HepG2 (cell line): ENCODE measurements around the gene MAPK8IP3. TPM values are rescaled to one million over a fixed set of nuclear protein-coding genes. Genes with fewer than 3 reads are reported as not detected.

Experiments
- ATAC-seq: fragments of 200-7000 bp; cut with Tn5 transposase; 3 replicates; pipeline ENCODE4 v1.9.1; 2020; ENCODE audit warnings: mild to moderate bottlenecking, moderate library complexity
- BruUV-seq: library from RNA; stranded (reverse); fragments of 400-500 nt; replicated peaks from 2 replicates; lab custom pipeline; 2021; lab: Mats Ljungman, UMichigan
- CTCF ChIA-PET: fragments of 300-600 bp; formaldehyde crosslinking; extraction: SDS; loops from one replicate; lab custom pipeline; 2021; ENCODE audit warnings: low total read pairs, inconsistent platforms, low intra/inter-chr PET ratio; lab: Yijun Ruan, JAX
- POLR2A ChIA-PET: fragments of 350-600 bp; sonication (Branson Sonifier 250); formaldehyde crosslinking; loops from one replicate; lab custom pipeline; 2020; ENCODE audit warnings: antibody characterized with exemption, inconsistent platforms; lab: Yijun Ruan, JAX
- DNase-seq: peaks from one replicate; pipeline ENCODE4 v3.0.0-alpha.2; 2015; ENCODE audit warnings: low spot score
- FAIRE-seq: peaks from 3 replicates; lab custom pipeline; 2011; peaks lifted over from hg19 to GRCh38; lab: Jason Lieb, UNC
- H2AFZ ChIP-seq: one replicate; pipeline ENCODE4 v1.6.1; 2011; ENCODE audit warnings: low read length, inconsistent platforms
- H3K27ac ChIP-seq: fragments of 300-600 bp; 3 replicates; pipeline ENCODE4 v1.8.0; 2011; ENCODE audit warnings: mixed run types, mild to moderate bottlenecking, mixed read lengths, low read length, inconsistent platforms; ENCODE audit not compliant: insufficient read depth; ENCODE audit errors: extremely low read length
- H3K27me3 ChIP-seq, 2 experiments: fragments of 200-600 bp in 1 of 2; 2 replicates in 1 of 2; 3 replicates in 1 of 2; pipeline versions ENCODE4 v1.6.0 to v1.8.0; 2011; ENCODE audit warnings: low read length in 2 of 2, mild to moderate bottlenecking in 2 of 2, moderate library complexity in 2 of 2, inconsistent platforms in 1 of 2; ENCODE audit not compliant: insufficient read depth in 2 of 2, control insufficient read depth in 1 of 2
- H3K36me3 ChIP-seq, 2 experiments: fragments of 200-600 bp in 1 of 2; replicated peaks in 1 of 2; 2 replicates in 1 of 2; 3 replicates in 1 of 2; pipeline versions ENCODE4 v1.5.1 to v1.8.0; 2011; ENCODE audit warnings: low read length in 2 of 2, inconsistent platforms in 1 of 2; ENCODE audit not compliant: insufficient read depth in 2 of 2, control insufficient read depth in 1 of 2
- H3K4me1 ChIP-seq: 2 replicates; pipeline ENCODE4 v1.5.1; 2012; ENCODE audit warnings: low read length, inconsistent platforms; ENCODE audit not compliant: insufficient read depth
- H3K4me2 ChIP-seq: 2 replicates; pipeline ENCODE4 v1.6.0; 2011; ENCODE audit warnings: low read depth, low read length, inconsistent platforms
- H3K4me3 ChIP-seq, 3 experiments: fragments of 200-600 bp in 1 of 3; sonication (generic), shearing (Covaris generic) in 1 of 3; replicated peaks in 1 of 3; 2 replicates each; pipeline ENCODE4 v1.5.1; 2011 to 2016; ENCODE audit warnings: low read length in 3 of 3, inconsistent platforms in 2 of 3, low read depth in 2 of 3, mild to moderate bottlenecking in 2 of 3, control low read depth in 1 of 3, mixed read lengths in 1 of 3; ENCODE audit not compliant: insufficient read depth in 1 of 3
- H3K79me2 ChIP-seq: one replicate; pipeline ENCODE4 v1.6.1; 2011; ENCODE audit warnings: low read length, inconsistent platforms; ENCODE audit not compliant: insufficient read depth
- H3K9ac ChIP-seq: 2 replicates; pipeline ENCODE4 v1.6.0; 2011; ENCODE audit warnings: mild to moderate bottlenecking, low read depth, low read length, inconsistent platforms; ENCODE audit not compliant: insufficient read depth
- H3K9me3 ChIP-seq: 2 replicates; pipeline ENCODE4 v1.5.1; 2012; ENCODE audit warnings: mild to moderate bottlenecking, low read length
- H4K20me1 ChIP-seq: 2 replicates; pipeline ENCODE4 v1.6.0; 2011; ENCODE audit warnings: inconsistent platforms, mild to moderate bottlenecking, low read length, moderate library complexity; ENCODE audit not compliant: insufficient read depth
- ASH2L ChIP-seq: fragments of 300-600, 200-600 bp; sonication (generic); IDR thresholded peaks from 2 replicates; pipeline ENCODE4 v1.7.0; 2017; ENCODE audit warnings: low read depth, mild to moderate bottlenecking, moderate library complexity, mixed read lengths, low read length; ENCODE audit not compliant: insufficient read length
- ERF ChIP-seq: IDR thresholded peaks from 2 replicates; pipeline ENCODE4 v1.6.1; 2018; ENCODE audit warnings: missing biosample characterization, missing genetic modification reagents
- FOSL2 ChIP-seq: sonication (generic); formaldehyde crosslinking; IDR thresholded peaks from 2 replicates; pipeline ENCODE4 v1.4.0; 2020; ENCODE audit warnings: missing genetic modification reagents
- REST ChIP-seq, 2 experiments: IDR thresholded peaks; 2 replicates each; pipeline ENCODE4 v1.6.1; 2011 to 2012; ENCODE audit warnings: low read length in 2 of 2, borderline replicate concordance in 1 of 2, low read depth in 1 of 2, mild to moderate bottlenecking in 1 of 2, moderate library complexity in 1 of 2
- TEF ChIP-seq: sonication (generic); formaldehyde crosslinking; IDR thresholded peaks from 2 replicates; pipeline ENCODE4 v1.5.0; 2020; ENCODE audit warnings: missing genetic modification reagents
- XRCC5 ChIP-seq: fragments of 200-400 bp; formaldehyde crosslinking; optimal IDR thresholded peaks from 2 replicates; pipeline ENCODE3; 2017; ENCODE audit warnings: mild to moderate bottlenecking, low read length
- ZNF10 ChIP-seq: sonication (generic); formaldehyde crosslinking; IDR thresholded peaks from 2 replicates; pipeline ENCODE4 v1.4.0; 2020; ENCODE audit warnings: mild to moderate bottlenecking, low read depth, missing genetic modification reagents, borderline replicate concordance
- ZNF12 ChIP-seq: sonication (generic); formaldehyde crosslinking; IDR thresholded peaks from 2 replicates; pipeline ENCODE4 v1.5.0; 2020; ENCODE audit warnings: missing genetic modification reagents
- WGBS: methylation state at CpG from one replicate; pipeline ENCODE4 v1.1.6; 2017; ENCODE audit warnings: low lambda C conversion rate; 5-methylcytosine and 5-hydroxymethylcytosine counted together
- in situ Hi-C: cut with HindIII; loops from 2 replicates; pipeline ENCODE4 v1.10.0; 2017; ENCODE audit warnings: low pct_unique_long_range_greater_than_20kb; ENCODE audit not compliant: extremely low pct_ligation_motif_present
- intact Hi-C: fragments of 100-400 bp; cut with micrococcal nuclease; formaldehyde crosslinking; loops from one replicate; pipeline ENCODE4 v1.10.0; 2022; ENCODE audit not compliant: unreplicated experiment
- polyA plus RNA-seq, 8 experiments: library from polyadenylated mRNA; depleted of rRNA in 3 of 8; stranded (reverse) in 7 of 8; unstranded in 1 of 8; fragments of >200 nt; fragmentation: Illumina TruSeq in 4 of 8; extraction: Trizol in 4 of 8; gene quantifications; 2 replicates each; pipeline versions ENCODE4 v1.2.1 to v1.2.3, GENCODE V29; 2011 to 2016; ENCODE audit warnings: low read depth in 4 of 8, missing spikeins in 1 of 8, mixed read lengths in 1 of 8; ENCODE audit not compliant: insufficient read depth in 1 of 8
- total RNA-seq, 5 experiments: library from RNA; depleted of rRNA; stranded (reverse); fragments of >200 nt; fragmentation: Illumina TruSeq; extraction: Trizol; gene quantifications; 2 replicates each; pipeline ENCODE4 v1.2.3, GENCODE V29; 2016; ENCODE audit warnings: low read depth in 1 of 5
- TF ChIP-seq, protein P1 (sequence below): sonication (generic); formaldehyde crosslinking; IDR thresholded peaks from 2 replicates; pipeline ENCODE4 v1.4.0; 2020; ENCODE audit warnings: missing genetic modification reagents
- TF ChIP-seq, protein P2 (sequence below): IDR thresholded peaks from 2 replicates; pipeline ENCODE4 v1.6.1; 2016

The MAPK8IP3 gene
- total and polyA plus RNA-seq, 2 of the 13 experiments (the other 11 are each of a cell fraction or from before 2014, with no cell fraction given) = 25.1 to 41.7 TPM

DNA sequence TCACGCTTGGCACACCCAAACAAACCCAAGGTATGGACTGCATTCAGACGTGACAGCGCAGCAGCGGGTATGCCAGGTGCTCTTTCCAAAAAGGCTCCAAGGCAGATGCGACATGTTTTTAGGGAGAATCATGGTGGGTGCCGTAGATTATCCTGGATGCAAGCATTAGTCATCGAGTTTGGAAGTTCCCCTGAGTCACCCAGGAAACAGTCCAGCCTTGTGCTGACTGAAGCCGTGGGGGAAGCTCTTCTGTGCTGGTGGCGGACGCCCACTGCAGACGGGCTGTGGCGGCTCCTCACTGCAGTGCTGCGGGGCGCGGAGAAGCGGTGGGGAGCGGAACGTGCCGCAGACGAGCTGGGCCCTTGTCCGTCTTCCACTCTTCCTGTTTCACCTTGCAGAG lies 14.0 kb upstream of the MAPK8IP3 start (continued):
- no peak for TF ChIP-seq XRCC5
- TF ChIP-seq, protein P1, sequence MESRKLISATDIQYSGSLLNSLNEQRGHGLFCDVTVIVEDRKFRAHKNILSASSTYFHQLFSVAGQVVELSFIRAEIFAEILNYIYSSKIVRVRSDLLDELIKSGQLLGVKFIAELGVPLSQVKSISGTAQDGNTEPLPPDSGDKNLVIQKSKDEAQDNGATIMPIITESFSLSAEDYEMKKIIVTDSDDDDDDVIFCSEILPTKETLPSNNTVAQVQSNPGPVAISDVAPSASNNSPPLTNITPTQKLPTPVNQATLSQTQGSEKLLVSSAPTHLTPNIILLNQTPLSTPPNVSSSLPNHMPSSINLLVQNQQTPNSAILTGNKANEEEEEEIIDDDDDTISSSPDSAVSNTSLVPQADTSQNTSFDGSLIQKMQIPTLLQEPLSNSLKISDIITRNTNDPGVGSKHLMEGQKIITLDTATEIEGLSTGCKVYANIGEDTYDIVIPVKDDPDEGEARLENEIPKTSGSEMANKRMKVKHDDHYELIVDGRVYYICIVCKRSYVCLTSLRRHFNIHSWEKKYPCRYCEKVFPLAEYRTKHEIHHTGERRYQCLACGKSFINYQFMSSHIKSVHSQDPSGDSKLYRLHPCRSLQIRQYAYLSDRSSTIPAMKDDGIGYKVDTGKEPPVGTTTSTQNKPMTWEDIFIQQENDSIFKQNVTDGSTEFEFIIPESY (CRISPR knock-in tag) = peak; percentile 97

- peaks cover 5% of the 10 kb centered on the region for H3K79me2 ChIP-seq
- H3K27me3 ChIP-seq = no peaks in the 10 kb centered on the region
- ATAC-seq (no peak), FAIRE-seq (no peak), DNase-seq (no peak)
- H3K4me1 ChIP-seq = no peaks in the 10 kb centered on the region
- no peaks in the 10 kb centered on the region for H3K9me3 ChIP-seq
- peak; percentile 37; the same call in 1 of the 2 replicates for TF ChIP-seq FOSL2 (CRISPR knock-in tag)
- TF ChIP-seq, protein P2, sequence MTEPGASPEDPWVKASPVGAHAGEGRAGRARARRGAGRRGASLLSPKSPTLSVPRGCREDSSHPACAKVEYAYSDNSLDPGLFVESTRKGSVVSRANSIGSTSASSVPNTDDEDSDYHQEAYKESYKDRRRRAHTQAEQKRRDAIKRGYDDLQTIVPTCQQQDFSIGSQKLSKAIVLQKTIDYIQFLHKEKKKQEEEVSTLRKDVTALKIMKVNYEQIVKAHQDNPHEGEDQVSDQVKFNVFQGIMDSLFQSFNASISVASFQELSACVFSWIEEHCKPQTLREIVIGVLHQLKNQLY = no peak
- no peak for TF ChIP-seq ZNF12 (CRISPR knock-in tag)
- TF ChIP-seq ZNF10 = no peak
- no peak for TF ChIP-seq ERF (CRISPR knock-in tag)
- TF ChIP-seq TEF (CRISPR knock-in tag) = no peak
- TF ChIP-seq ASH2L = no peak
- TF ChIP-seq REST (IDR thresholded peaks at IDR 0.05; ENCODE audit: borderline replicate concordance in 1 of 2, low read depth in 1 of 2, low read length in 2 of 2) = no peak
- H3K36me3 ChIP-seq = peaks cover 39 to 86% of the 10 kb centered on the region in 2 experiments
- 96% methylated on average over 5 of the region's 5 CpGs for WGBS
- no peaks in the 10 kb centered on the region for H4K20me1 ChIP-seq
- ChIA-PET POLR2A (no interaction called here), CTCF (no interaction called here)
- no peak overlapping the region for H3K27ac ChIP-seq
- no peak overlapping the region for H3K4me3 ChIP-seq
- no peak overlapping the region for H3K4me2 ChIP-seq
- in situ Hi-C loops (no loop called here), intact Hi-C loops (no loop called here)
- BruUV-seq = no TSS peak
- no peak overlapping the region for H3K9ac ChIP-seq
- H2AFZ ChIP-seq = no peak overlapping the region
Observed at GRCh38 chr16:1696863-1697262, 9.1 kb upstream of the MAPK8IP3 start.
